Astrocyte (in vitro differentiated cells and primary cell): ENCODE data around the gene RAB17. TPM values are rescaled to one million over a fixed set of nuclear protein-coding genes. Genes with fewer than 3 reads are reported as not detected.

Experiments
- DNase-seq: peaks from one replicate; pipeline ENCODE4 v3.0.0-alpha.2; 2010; ENCODE audit warnings: low read depth
- FAIRE-seq: peaks from 2 replicates; lab custom pipeline; 2011; peaks lifted over from hg19 to GRCh38; lab: Jason Lieb, UNC
- H2AFZ ChIP-seq: 2 replicates; pipeline ENCODE4 v1.6.0; 2012; ENCODE audit warnings: low read depth, low read length, inconsistent platforms
- H3K27ac ChIP-seq: 2 replicates; pipeline ENCODE4 v1.5.1; 2011; ENCODE audit warnings: low read depth, low read length, inconsistent platforms
- H3K27me3 ChIP-seq: 2 replicates; pipeline ENCODE4 v1.6.0; 2011; ENCODE audit warnings: low read length, inconsistent platforms; ENCODE audit not compliant: insufficient read depth
- H3K36me3 ChIP-seq: 2 replicates; pipeline ENCODE4 v1.5.1; 2011; ENCODE audit warnings: low read length, inconsistent platforms; ENCODE audit not compliant: insufficient read depth
- H3K4me1 ChIP-seq: 2 replicates; pipeline ENCODE4 v1.5.1; 2011; ENCODE audit warnings: low read length, inconsistent platforms; ENCODE audit not compliant: insufficient read depth
- H3K4me2 ChIP-seq: 2 replicates; pipeline ENCODE4 v1.6.0; 2012; ENCODE audit warnings: low read length, inconsistent platforms
- H3K4me3 ChIP-seq: 2 replicates; pipeline ENCODE4 v1.5.1; 2011; ENCODE audit warnings: low read depth, mild to moderate bottlenecking, low read length, inconsistent platforms; ENCODE audit not compliant: insufficient read depth
- H3K79me2 ChIP-seq: 2 replicates; pipeline ENCODE4 v1.6.0; 2012; ENCODE audit warnings: mild to moderate bottlenecking, low read length, inconsistent platforms; ENCODE audit not compliant: insufficient read depth
- H3K9ac ChIP-seq: 2 replicates; pipeline ENCODE4 v1.6.0; 2012; ENCODE audit warnings: mild to moderate bottlenecking, low read length, inconsistent platforms
- H3K9me3 ChIP-seq: 2 replicates; pipeline ENCODE4 v1.5.1; 2012; ENCODE audit warnings: low read depth, mild to moderate bottlenecking, low read length, inconsistent platforms; ENCODE audit not compliant: insufficient read depth
- H4K20me1 ChIP-seq: 2 replicates; pipeline ENCODE4 v1.6.0; 2012; ENCODE audit warnings: low read length, inconsistent platforms; ENCODE audit not compliant: insufficient read depth
- H3K27ac Mint-ChIP-seq: one replicate; pipeline ENCODE4 v1.8.0; 2021; ENCODE audit warnings: mild to moderate bottlenecking, mixed read lengths; ENCODE audit not compliant: unreplicated experiment
- H3K27me3 Mint-ChIP-seq: one replicate; pipeline ENCODE4 v1.8.0; 2021; ENCODE audit warnings: low read depth, mixed read lengths; ENCODE audit not compliant: unreplicated experiment
- H3K36me3 Mint-ChIP-seq: one replicate; pipeline ENCODE4 v1.8.0; 2021; ENCODE audit warnings: low read depth, mixed read lengths; ENCODE audit not compliant: unreplicated experiment
- H3K4me1 Mint-ChIP-seq: one replicate; pipeline ENCODE4 v1.8.0; 2021; ENCODE audit warnings: low read depth, mixed read lengths; ENCODE audit not compliant: unreplicated experiment
- H3K4me3 Mint-ChIP-seq: one replicate; pipeline ENCODE4 v1.8.0; 2021; ENCODE audit warnings: mild to moderate bottlenecking, moderate library complexity, mixed read lengths; ENCODE audit not compliant: unreplicated experiment
- H3K9me3 Mint-ChIP-seq: one replicate; pipeline ENCODE4 v1.8.0; 2021; ENCODE audit warnings: mild to moderate bottlenecking, mixed read lengths; ENCODE audit not compliant: unreplicated experiment
- EZH2 ChIP-seq: IDR thresholded peaks from 2 replicates; pipeline ENCODE4 v1.6.1; 2012; ENCODE audit warnings: mild to moderate bottlenecking, low read length, inconsistent platforms; ENCODE audit not compliant: insufficient read depth
- total RNA-seq: library from RNA; stranded (reverse); gene quantifications from 2 replicates; pipeline ENCODE4 v1.2.1, GENCODE V29; 2021
- TF ChIP-seq, protein P1 (sequence below): IDR thresholded peaks from 2 replicates; pipeline ENCODE4 v1.5.1; 2011; ENCODE audit warnings: low read depth, mild to moderate bottlenecking, inconsistent platforms, low read length, moderate library complexity; ENCODE audit not compliant: insufficient read depth

RAB17 gene
- total RNA-seq, 1 donor from 2014 or later: 1.4 TPM

DNA sequence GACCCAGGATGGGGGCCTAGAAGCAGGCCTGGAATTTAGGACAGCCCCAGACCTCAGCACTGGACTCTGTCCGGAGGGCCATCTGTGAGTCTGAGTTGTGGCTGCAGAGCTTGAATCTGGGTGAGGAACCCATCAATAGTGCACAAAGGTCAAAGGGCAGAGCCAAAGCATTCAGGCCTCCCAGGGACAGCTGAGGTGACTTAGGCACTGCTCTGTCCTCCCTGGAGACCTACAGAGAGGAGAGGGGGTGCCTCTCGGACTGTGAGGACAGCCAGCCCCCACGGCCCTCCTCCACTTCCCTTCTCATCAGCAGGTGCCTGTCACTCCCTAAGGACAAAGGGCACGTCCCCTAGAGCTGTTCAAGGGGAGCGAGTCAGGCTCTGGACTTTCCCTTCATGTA is 49.3 kb downstream of the RAB17 start:
- peaks cover 8% of the 10 kb centered on the region for H3K36me3 ChIP-seq
- H4K20me1 ChIP-seq: no peaks in the 10 kb centered on the region
- TF ChIP-seq, protein P1, sequence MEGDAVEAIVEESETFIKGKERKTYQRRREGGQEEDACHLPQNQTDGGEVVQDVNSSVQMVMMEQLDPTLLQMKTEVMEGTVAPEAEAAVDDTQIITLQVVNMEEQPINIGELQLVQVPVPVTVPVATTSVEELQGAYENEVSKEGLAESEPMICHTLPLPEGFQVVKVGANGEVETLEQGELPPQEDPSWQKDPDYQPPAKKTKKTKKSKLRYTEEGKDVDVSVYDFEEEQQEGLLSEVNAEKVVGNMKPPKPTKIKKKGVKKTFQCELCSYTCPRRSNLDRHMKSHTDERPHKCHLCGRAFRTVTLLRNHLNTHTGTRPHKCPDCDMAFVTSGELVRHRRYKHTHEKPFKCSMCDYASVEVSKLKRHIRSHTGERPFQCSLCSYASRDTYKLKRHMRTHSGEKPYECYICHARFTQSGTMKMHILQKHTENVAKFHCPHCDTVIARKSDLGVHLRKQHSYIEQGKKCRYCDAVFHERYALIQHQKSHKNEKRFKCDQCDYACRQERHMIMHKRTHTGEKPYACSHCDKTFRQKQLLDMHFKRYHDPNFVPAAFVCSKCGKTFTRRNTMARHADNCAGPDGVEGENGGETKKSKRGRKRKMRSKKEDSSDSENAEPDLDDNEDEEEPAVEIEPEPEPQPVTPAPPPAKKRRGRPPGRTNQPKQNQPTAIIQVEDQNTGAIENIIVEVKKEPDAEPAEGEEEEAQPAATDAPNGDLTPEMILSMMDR: no peak
- TF ChIP-seq EZH2: no peak
- no peak overlapping the region for H3K4me3 ChIP-seq
- peaks cover 7% of the 10 kb centered on the region for H3K4me1 ChIP-seq
- H2AFZ ChIP-seq: no peak overlapping the region
- DNase-seq (no peak), FAIRE-seq (no peak)
- no peaks in the 10 kb centered on the region for H3K9me3 ChIP-seq
- no peak overlapping the region for H3K4me2 ChIP-seq
- Mint-ChIP-seq H3K27me3 (peaks cover 7% of the 10 kb centered on the region), H3K27ac (no peak overlapping the region), H3K4me3 (no peak overlapping the region), H3K9me3 (peaks cover 3% of the 10 kb centered on the region), H3K36me3 (peaks cover 6% of the 10 kb centered on the region), H3K4me1 (no peaks in the 10 kb centered on the region)
- H3K79me2 ChIP-seq: no peaks in the 10 kb centered on the region
- H3K27me3 ChIP-seq: no peaks in the 10 kb centered on the region
- H3K9ac ChIP-seq: no peak overlapping the region
- no peak overlapping the region for H3K27ac ChIP-seq

- no peak overlapping the region for H3K27ac Mint-ChIP-seq
- H3K4me3 Mint-ChIP-seq: no peak overlapping the region
- H2AFZ ChIP-seq: no peak overlapping the region
- H3K36me3 Mint-ChIP-seq: peaks cover 6% of the 10 kb centered on the region
- peaks cover 2% of the 10 kb centered on the region for H3K4me1 Mint-ChIP-seq
- TF ChIP-seq, protein P1: no peak
- TF ChIP-seq EZH2: no peak
- peaks cover 5% of the 10 kb centered on the region for H3K9me3 Mint-ChIP-seq
- peaks cover 7% of the 10 kb centered on the region for H3K27me3 Mint-ChIP-seq
- H3K4me1 ChIP-seq: peaks cover 7% of the 10 kb centered on the region
- FAIRE-seq: no peak
- H3K79me2 ChIP-seq: no peaks in the 10 kb centered on the region
- H3K27ac ChIP-seq: no peak overlapping the region
- H3K27me3 ChIP-seq: no peaks in the 10 kb centered on the region
- no peaks in the 10 kb centered on the region for H4K20me1 ChIP-seq
- no peaks in the 10 kb centered on the region for H3K9me3 ChIP-seq
- no peak overlapping the region for H3K9ac ChIP-seq
- DNase-seq: peak; percentile 37
- no peak overlapping the region for H3K4me2 ChIP-seq
- H3K4me3 ChIP-seq: no peak overlapping the region
- peaks cover 6% of the 10 kb centered on the region for H3K36me3 ChIP-seq
These were observed 49.7 kb downstream of the RAB17 start for GRCh38 chr2:237540823-237541222.

DNA sequence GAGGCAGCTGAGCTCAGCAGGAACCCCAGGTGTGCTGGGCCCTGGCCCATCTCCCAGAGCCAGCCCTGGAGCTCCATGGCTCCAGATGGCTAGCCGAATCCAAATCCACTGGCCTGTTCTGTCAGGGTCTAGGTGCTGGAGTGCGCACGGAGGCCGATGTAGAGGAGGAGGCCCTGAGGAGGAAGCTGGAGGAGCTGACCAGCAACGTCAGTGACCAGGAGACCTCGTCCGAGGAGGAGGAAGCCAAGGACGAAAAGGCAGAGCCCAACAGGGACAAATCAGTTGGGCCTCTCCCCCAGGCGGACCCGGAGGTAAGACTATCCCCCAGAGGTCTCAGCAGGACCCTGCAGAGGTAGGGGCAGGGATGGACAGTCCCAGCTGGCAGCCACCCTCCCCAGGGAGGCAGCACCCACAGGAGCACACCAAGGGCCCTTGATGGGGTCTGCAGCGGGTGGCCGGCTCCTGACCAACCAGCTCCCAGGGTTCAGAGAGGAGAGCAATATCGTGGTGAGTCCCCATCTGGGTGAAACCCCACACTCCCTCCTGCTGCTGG is 50.2 kb downstream of the RAB17 start:
- Histone ChIP-seq H2AFZ (no peak overlapping the region), H3K36me3 (peaks cover 8% of the 10 kb centered on the region), H3K9ac (no peak overlapping the region), H3K27ac (no peak overlapping the region), H3K79me2 (no peaks in the 10 kb centered on the region), H3K27me3 (no peaks in the 10 kb centered on the region), H3K4me2 (no peak overlapping the region), H3K4me3 (no peak overlapping the region), H3K4me1 (peaks cover 7% of the 10 kb centered on the region), H4K20me1 (no peaks in the 10 kb centered on the region), H3K9me3 (no peaks in the 10 kb centered on the region)
- Mint-ChIP-seq H3K9me3 (peaks cover 5% of the 10 kb centered on the region), H3K27me3 (peaks cover 7% of the 10 kb centered on the region), H3K4me3 (no peak overlapping the region), H3K4me1 (peaks cover 5% of the 10 kb centered on the region), H3K36me3 (peaks cover 6% of the 10 kb centered on the region), H3K27ac (no peak overlapping the region)
- FAIRE-seq: no peak
- TF ChIP-seq EZH2: no peak
- TF ChIP-seq, protein P1: no peak
- DNase-seq: no peak
